Hepatocyte (in vitro differentiated cells): ENCODE measurements around the gene BIK.

ENCODE experiments used
- CTCF ChIP-seq: fragments of 200-600 bp; sonication (generic); IDR thresholded peaks from 2 replicates; pipeline ENCODE4 v1.5.1; 2016; ENCODE audit warnings: antibody characterized with exemption, mild to moderate bottlenecking; ENCODE audit not compliant: poor library complexity
- EZH2 ChIP-seq: fragments of 200-600 bp; sonication (generic); IDR thresholded peaks from 2 replicates; pipeline ENCODE4 v1.6.1; 2016; ENCODE audit warnings: antibody characterized with exemption, mild to moderate bottlenecking, borderline replicate concordance

GRCh38 chr22:43167001-43167589 is 56.5 kb downstream of the BIK start:
- TF ChIP-seq CTCF (no peak), EZH2 (no peak)
